K562 (cell line): ENCODE data around the gene DTNB. TPM values are rescaled to one million over a fixed set of nuclear protein-coding genes. Genes with fewer than 3 reads are reported as not detected.

Experiments used
- ATAC-seq: fragments of 200-7000 bp; cut with Tn5 transposase; 3 replicates; pipeline ENCODE4 v1.9.1; 2020; ENCODE audit warnings: moderate library complexity
- BruUV-seq: library from RNA; stranded (reverse); fragments of 400-500 nt; replicated peaks from 2 replicates; lab custom pipeline; 2021; lab: Mats Ljungman, UMichigan
- CTCF ChIA-PET: fragments of 300-600 bp; formaldehyde crosslinking; extraction: SDS; loops from one replicate; lab custom pipeline; 2021; ENCODE audit warnings: low intra/inter-chr PET ratio; lab: Yijun Ruan, JAX
- POLR2A ChIA-PET: fragments of 300-600, 350-650 bp; sonication (Branson Sonifier 250); formaldehyde crosslinking; extraction: SDS; loops from one replicate; lab custom pipeline; 2021; ENCODE audit warnings: antibody characterized with exemption, inconsistent platforms; lab: Yijun Ruan, JAX
- DNase-seq, 4 experiments: peaks; one replicate each; pipeline versions ENCODE4 v3.0.0 to v3.0.0-alpha.2; 2011 to 2018; ENCODE audit warnings: low spot score in 3 of 4, mixed read lengths in 3 of 4; ENCODE audit errors: extremely low read depth in 1 of 4
- FAIRE-seq: peaks from 2 replicates; lab custom pipeline; 2011; peaks lifted over from hg19 to GRCh38; lab: Jason Lieb, UNC
- H2AFZ ChIP-seq: 2 replicates; pipeline ENCODE4 v1.6.0; 2011; ENCODE audit warnings: low read depth, low read length, control low read depth, inconsistent platforms
- H3K27ac ChIP-seq: fragments of 200-600 bp; 3 replicates; pipeline ENCODE4 v1.8.0; 2011; ENCODE audit warnings: low read depth, mild to moderate bottlenecking, control low read depth, inconsistent platforms, low read length, moderate library complexity, mixed read lengths; ENCODE audit errors: extremely low read depth
- H3K27me3 ChIP-seq, 2 experiments: fragments of 300-600 bp in 1 of 2; 2 replicates in 1 of 2; 3 replicates in 1 of 2; pipeline versions ENCODE4 v1.6.0 to v1.8.0; 2011; ENCODE audit warnings: inconsistent platforms in 2 of 2, low read length in 2 of 2, mild to moderate bottlenecking in 1 of 2, mixed read lengths in 1 of 2, moderate library complexity in 1 of 2; ENCODE audit not compliant: control insufficient read depth in 2 of 2, insufficient read depth in 2 of 2
- H3K36me3 ChIP-seq: fragments of 300-600 bp; 3 replicates; pipeline ENCODE4 v1.8.0; 2011; ENCODE audit warnings: mild to moderate bottlenecking, low read length, inconsistent platforms; ENCODE audit not compliant: control insufficient read depth, insufficient read depth
- H3K4me1 ChIP-seq, 2 experiments: fragments of 200-600 bp in 1 of 2; replicated peaks in 1 of 2; 2 replicates in 1 of 2; 3 replicates in 1 of 2; pipeline versions ENCODE4 v1.5.1 to v1.8.0; 2011; ENCODE audit warnings: inconsistent platforms in 2 of 2, low read length in 2 of 2, mild to moderate bottlenecking in 1 of 2, mixed read lengths in 1 of 2, moderate library complexity in 1 of 2; ENCODE audit not compliant: control insufficient read depth in 2 of 2, insufficient read depth in 2 of 2
- H3K4me2 ChIP-seq: 2 replicates; pipeline ENCODE4 v1.6.1; 2011; ENCODE audit warnings: low read length, control low read depth, inconsistent platforms, mixed read lengths; ENCODE audit not compliant: insufficient read depth
- H3K4me3 ChIP-seq: fragments of 200-600 bp; sonication (generic), shearing (Covaris generic); 2 replicates; pipeline ENCODE4 v1.5.1; 2016; ENCODE audit warnings: control low read depth, inconsistent platforms
- H3K79me2 ChIP-seq: fragments of 200-600 bp; 3 replicates; pipeline ENCODE4 v1.8.0; 2011; ENCODE audit warnings: low read length, inconsistent platforms; ENCODE audit not compliant: control insufficient read depth, insufficient read depth
- H3K9ac ChIP-seq, 2 experiments: 2 replicates each; pipeline versions ENCODE4 v1.6.0 to v1.6.1; 2011; ENCODE audit warnings: low read depth in 2 of 2, low read length in 2 of 2, control low read depth in 1 of 2, inconsistent platforms in 1 of 2, mild to moderate bottlenecking in 1 of 2, mixed read lengths in 1 of 2; ENCODE audit not compliant: insufficient read depth in 1 of 2
- H3K9me1 ChIP-seq: one replicate; pipeline ENCODE4 v1.6.0; 2011; ENCODE audit warnings: inconsistent platforms, mild to moderate bottlenecking, low read length, moderate library complexity; ENCODE audit not compliant: control insufficient read depth, insufficient read depth
- H3K9me3 ChIP-seq: replicated peaks from 2 replicates; pipeline ENCODE4 v1.5.1; 2011; ENCODE audit warnings: low read depth, low read length, inconsistent platforms; ENCODE audit not compliant: control insufficient read depth, insufficient read depth
- H4K20me1 ChIP-seq: replicated peaks from 2 replicates; pipeline ENCODE4 v1.6.1; 2011; ENCODE audit warnings: low read length, inconsistent platforms, mixed read lengths; ENCODE audit not compliant: control insufficient read depth, insufficient read depth
- ATF7 ChIP-seq: fragments of 450-650 bp; IDR thresholded peaks from 2 replicates; pipeline ENCODE4 v1.7.1; 2014; ENCODE audit warnings: mild to moderate bottlenecking, moderate library complexity
- ELF1 ChIP-seq: fragments of 200-800 bp; sonication (Bioruptor generic); IDR thresholded peaks from 2 replicates; pipeline ENCODE4 v1.6.1; 2016; ENCODE audit warnings: missing genetic modification characterization, missing compliant biosample characterization
- EP300 ChIP-seq: IDR thresholded peaks from 2 replicates; pipeline ENCODE4 v1.6.1; 2012; ENCODE audit warnings: low read length, improper control_type of control experiment
- GABPA ChIP-seq: fragments of 200-800 bp; sonication (Bioruptor generic); conservative IDR thresholded peaks from 2 replicates; pipeline ENCODE4 v1.6.1; 2016; ENCODE audit warnings: low read depth, missing genetic modification characterization, missing compliant biosample characterization
- HINFP ChIP-seq: fragments of 450-650 bp; conservative IDR thresholded peaks from 2 replicates; pipeline ENCODE4 v1.6.1; 2016; ENCODE audit warnings: missing genetic modification characterization, low read depth, mild to moderate bottlenecking, control low read depth, missing compliant biosample characterization
- NCOA4 ChIP-seq: fragments of 450-650 bp; IDR thresholded peaks from 2 replicates; pipeline ENCODE4 v1.6.1; 2018; ENCODE audit warnings: mild to moderate bottlenecking; ENCODE audit not compliant: partially characterized antibody
- WHSC1 ChIP-seq: IDR thresholded peaks from one replicate; pipeline ENCODE4 v1.6.1; 2012; ENCODE audit warnings: low read length, control low read depth, inconsistent platforms
- ZBTB40 ChIP-seq, 2 experiments: fragments of 450-650 bp in 1 of 2; sonication (generic) in 1 of 2; formaldehyde crosslinking in 1 of 2; IDR thresholded peaks; 2 replicates each; pipeline versions ENCODE4 v1.7.1 to v1.9.0; 2016 to 2022; ENCODE audit warnings: inconsistent platforms in 1 of 2, mild to moderate bottlenecking in 1 of 2, missing genetic modification reagents in 1 of 2
- ZNF395 ChIP-seq: fragments of 200-800 bp; sonication (Bioruptor generic); IDR thresholded peaks from 2 replicates; pipeline ENCODE4 v1.6.1; 2017; ENCODE audit warnings: missing genetic modification characterization, missing compliant biosample characterization
- WGBS: fragments of 100-300 bp; shearing (Covaris generic); methylation state at CpG from one replicate; pipeline ENCODE4 v1.1.6; 2016; ENCODE audit warnings: low coverage, mixed read lengths; ENCODE audit not compliant: insufficient coverage; ENCODE audit errors: missing lambda C conversion rate; 5-methylcytosine and 5-hydroxymethylcytosine counted together
- in situ Hi-C: fragments of 300-500 bp; cut with MboI; formaldehyde crosslinking; loops from 4 replicates; pipeline ENCODE4 v1.15.0; 2018; ENCODE audit warnings: inconsistent platforms, mixed read lengths
- intact Hi-C: fragments of 100-400 bp; cut with micrococcal nuclease; formaldehyde crosslinking; loops from 2 replicates; pipeline ENCODE4 v1.14.2; 2022
- polyA plus RNA-seq, 8 experiments: library from polyadenylated mRNA; depleted of rRNA in 4 of 8; stranded (reverse) in 5 of 8; unstranded in 3 of 8; fragments of >200 nt; fragmentation: Nextera tagmentation in 2 of 8; fragmentation: Illumina TruSeq in 1 of 8; extraction: Ambion mirVana in 2 of 8; extraction: Trizol in 1 of 8; gene quantifications; 2 replicates each; pipeline versions ENCODE4 v1.2.1 to v1.2.3, GENCODE V29; 2011 to 2014; ENCODE audit warnings: inconsistent platforms in 1 of 8, missing spikeins in 1 of 8
- total RNA-seq, 7 experiments: library from RNA; depleted of rRNA in 6 of 7; stranded (reverse); fragments of >200 nt in 6 of 7; fragmentation: Illumina TruSeq in 2 of 7; extraction: Trizol in 2 of 7; gene quantifications; 2 replicates each; pipeline versions ENCODE4 v1.2.1 to v1.2.3, GENCODE V29; 2011 to 2021; ENCODE audit warnings: low replicate concordance in 1 of 7

The DTNB gene
- total and polyA plus RNA-seq, 9 of the 15 experiments (the other 6 are each of a cell fraction or from before 2014, with no cell fraction given), result 0.18 to 2.0 (median 0.77) TPM; not detected in 2

- in situ Hi-C loops (no loop called here), intact Hi-C loops (no loop called here)
- POLR2A ChIA-PET, result no interaction called here
- H3K27me3 ChIP-seq, result peaks cover 2 to 9% of the 10 kb centered on the region in 2 experiments; a peak in 3 of 5 replicates
- TF ChIP-seq ATF7 (no peak), ZBTB40 (IDR thresholded peaks at IDR 0.05) (no peak), ZBTB40 (CRISPR knock-in tag; IDR thresholded peaks at IDR 0.05) (no peak), NCOA4 (no peak), EP300 (no peak), WHSC1 (no peak), ELF1 (no peak), ZNF395 (CRISPR knock-in tag) (no peak), GABPA (tag) (no peak), HINFP (no peak)
- no peaks in the 10 kb centered on the region for H3K79me2 ChIP-seq
- H3K27ac ChIP-seq, result no peak overlapping the region
- ATAC-seq (no peak), FAIRE-seq (no peak), DNase-seq (no peak)
- H3K4me1 ChIP-seq, result no peaks in the 10 kb centered on the region
- no peak overlapping the region for H3K9ac ChIP-seq
- H3K4me3 ChIP-seq, result no peak overlapping the region
- H4K20me1 ChIP-seq, result no peaks in the 10 kb centered on the region
- H3K9me1 ChIP-seq, result no peaks in the 10 kb centered on the region
- no peaks in the 10 kb centered on the region for H3K9me3 ChIP-seq
- WGBS, result 2% methylated on average over 3 of the region's 3 CpGs
- no TSS peak for BruUV-seq
- no peak overlapping the region for H2AFZ ChIP-seq
- no peak overlapping the region for H3K4me2 ChIP-seq
- no peaks in the 10 kb centered on the region for H3K36me3 ChIP-seq
- CTCF ChIA-PET, result no interaction called here
These were observed 183.2 kb downstream of the DTNB start for GRCh38 chr2:25490217-25490616.
